Osteocyte (in vitro differentiated cells): Measurements from ENCODE around the gene ARL3. TPM values are rescaled to one million over a fixed set of nuclear protein-coding genes. Genes with fewer than 3 reads are reported as not detected.

ENCODE experiments used
- DNase-seq: peaks from one replicate; pipeline ENCODE4 v3.0.0; 2021; ENCODE audit warnings: mixed read lengths; ENCODE audit not compliant: unreplicated experiment; ENCODE audit errors: extremely low spot score
- H3K27ac Mint-ChIP-seq: one replicate; pipeline ENCODE4 v1.8.0; 2021; ENCODE audit warnings: mild to moderate bottlenecking, mixed read lengths; ENCODE audit not compliant: unreplicated experiment
- H3K27me3 Mint-ChIP-seq: one replicate; pipeline ENCODE4 v1.8.0; 2021; ENCODE audit warnings: mixed read lengths; ENCODE audit not compliant: unreplicated experiment
- H3K36me3 Mint-ChIP-seq: one replicate; pipeline ENCODE4 v1.8.0; 2021; ENCODE audit warnings: mixed read lengths; ENCODE audit not compliant: unreplicated experiment
- H3K4me1 Mint-ChIP-seq: one replicate; pipeline ENCODE4 v1.8.0; 2021; ENCODE audit warnings: mixed read lengths; ENCODE audit not compliant: unreplicated experiment
- H3K4me3 Mint-ChIP-seq: one replicate; pipeline ENCODE4 v1.8.0; 2021; ENCODE audit warnings: mild to moderate bottlenecking, moderate library complexity, mixed read lengths; ENCODE audit not compliant: unreplicated experiment
- H3K9me3 Mint-ChIP-seq: one replicate; pipeline ENCODE4 v1.8.0; 2021; ENCODE audit warnings: mixed read lengths; ENCODE audit not compliant: unreplicated experiment
- CTCF ChIP-seq: fragments of 200-600 bp; sonication (generic); IDR thresholded peaks from 2 replicates; pipeline ENCODE4 v1.5.0; 2021; ENCODE audit warnings: antibody characterized with exemption, mild to moderate bottlenecking, moderate library complexity
- total RNA-seq: library from RNA; stranded (reverse); gene quantifications from 2 replicates; pipeline ENCODE4 v1.2.1, GENCODE V29; 2021

The ARL3 gene
- total RNA-seq, 1 donor from 2014 or later, result 11.6 TPM

- DNase-seq, result no peak
- no peaks in the 10 kb centered on the region for H3K9me3 Mint-ChIP-seq
- H3K27me3 Mint-ChIP-seq, result no peaks in the 10 kb centered on the region
- TF ChIP-seq CTCF, result no peak
- peak overlapping the region; percentile 97 for H3K27ac Mint-ChIP-seq
- peaks cover 51% of the 10 kb centered on the region for H3K4me1 Mint-ChIP-seq
- no peak overlapping the region for H3K4me3 Mint-ChIP-seq
- peaks cover 9% of the 10 kb centered on the region for H3K36me3 Mint-ChIP-seq
Observed at GRCh38 chr10:102626026-102626685, 88.0 kb downstream of the ARL3 start.

GRCh38 chr10:102624751-102625645 lies 89.2 kb downstream of the ARL3 start:
- no peak for TF ChIP-seq CTCF
- H3K4me1 Mint-ChIP-seq, result peaks cover 47% of the 10 kb centered on the region
- DNase-seq, result no peak
- H3K27ac Mint-ChIP-seq, result no peak overlapping the region
- no peaks in the 10 kb centered on the region for H3K27me3 Mint-ChIP-seq
- no peaks in the 10 kb centered on the region for H3K9me3 Mint-ChIP-seq
- H3K4me3 Mint-ChIP-seq, result no peak overlapping the region
- peaks cover 9% of the 10 kb centered on the region for H3K36me3 Mint-ChIP-seq

GRCh38 chr10:102624094-102624493 lies 90.1 kb downstream of the ARL3 start:
- peaks cover 38% of the 10 kb centered on the region for H3K4me1 Mint-ChIP-seq
- no peaks in the 10 kb centered on the region for H3K27me3 Mint-ChIP-seq
- no peak for DNase-seq
- no peak overlapping the region for H3K4me3 Mint-ChIP-seq
- no peak overlapping the region for H3K27ac Mint-ChIP-seq
- peaks cover 9% of the 10 kb centered on the region for H3K36me3 Mint-ChIP-seq
- H3K9me3 Mint-ChIP-seq, result no peaks in the 10 kb centered on the region
- no peak for TF ChIP-seq CTCF

Other genes starting within 250 kb of the ARL3 start
- gene ACTR1A, start 211.7 kb downstream of the ARL3 start, total RNA-seq, result 120 and 123 TPM in 2 replicates
- gene SUFU, start 210.4 kb downstream of the ARL3 start, total RNA-seq, result 16.4 and 16.9 TPM in 2 replicates
- gene TRIM8, start 69.9 kb downstream of the ARL3 start, total RNA-seq, result 63.9 and 66.8 TPM in 2 replicates
- 6.9 and 8.1 TPM in 2 replicates for gene SFXN2, start 239 bp upstream of the ARL3 start, total RNA-seq
- 66.7 and 68.7 TPM in 2 replicates for gene WBP1L, start 29.6 kb upstream of the ARL3 start, total RNA-seq
- not detected in 2 replicates for gene CYP17A1, start 123.0 kb upstream of the ARL3 start, total RNA-seq
- 22.6 and 24.5 TPM in 2 replicates for gene BORCS7, start 139.9 kb upstream of the ARL3 start, total RNA-seq
- gene AS3MT, start 155.1 kb upstream of the ARL3 start, total RNA-seq, result 2.7 and 2.8 TPM in 2 replicates
- 11.7 and 15.1 TPM in 2 replicates for gene CNNM2, start 203.9 kb upstream of the ARL3 start, total RNA-seq